HG02571 (cell line): ENCODE measurements around the gene PEDS1.
"Not testable (repeated sequence)": the region's sequence is repeated elsewhere in the genome, so short reads cannot be mapped to it uniquely, and the experiment has no call there.

Experiments used
- ATAC-seq: cut with Tn5 transposase; IDR thresholded peaks from one replicate; pipeline ENCODE4 v1.9.1; 2021; ENCODE audit warnings: mild to moderate bottlenecking, moderate library complexity; ENCODE audit not compliant: unreplicated experiment

Gene PEDS1

DNA sequence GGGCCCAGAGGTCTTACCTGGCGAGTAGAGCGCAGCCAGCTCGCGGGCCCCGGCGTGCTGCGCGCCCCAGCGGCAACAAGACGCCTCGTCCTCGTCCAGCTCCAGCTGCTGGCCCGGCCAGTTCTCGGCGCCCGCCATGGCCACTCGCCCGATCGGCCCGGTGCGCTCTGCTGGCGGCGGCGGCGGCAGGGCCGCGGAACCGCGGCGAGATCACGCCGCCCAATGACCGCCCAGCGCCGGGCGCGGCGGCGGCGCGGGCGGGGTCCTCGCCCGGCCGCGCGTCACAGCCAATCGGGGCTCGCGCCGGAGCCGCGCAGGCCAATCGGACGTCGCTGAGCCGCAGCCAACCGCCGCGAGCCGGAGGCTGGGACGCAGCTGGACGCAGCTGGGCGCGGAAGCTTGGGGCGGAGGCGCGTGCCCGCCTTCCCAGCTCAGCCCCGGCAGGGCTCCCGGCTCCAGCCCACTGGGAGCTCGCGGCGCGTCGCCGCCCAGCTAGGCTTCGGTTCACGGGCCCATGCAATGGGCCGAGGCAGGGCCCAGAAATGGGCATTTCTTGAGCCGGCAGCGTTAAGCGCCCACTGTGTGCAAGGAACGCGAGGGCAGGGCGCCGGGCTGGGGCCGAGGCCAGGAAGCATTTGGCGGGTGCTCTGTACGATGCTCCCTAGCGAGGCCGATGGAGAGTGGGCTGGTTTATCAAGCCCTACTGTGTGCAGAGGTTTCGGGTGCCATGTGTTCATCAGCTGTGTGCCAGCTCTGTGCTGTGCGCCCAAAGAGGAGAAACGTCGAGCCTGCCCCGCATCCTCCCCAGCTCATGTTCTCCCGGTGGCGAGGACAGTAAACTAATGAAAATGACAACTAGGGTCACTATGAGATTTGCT lies at the start of gene PEDS1:
Gene PEDS1 (minus strand): TSS at position 224 of the 878 bp plus-strand sequence. CDS start 86 bp downstream, at position 138.
- peak; percentile 88 for ATAC-seq

DNA sequence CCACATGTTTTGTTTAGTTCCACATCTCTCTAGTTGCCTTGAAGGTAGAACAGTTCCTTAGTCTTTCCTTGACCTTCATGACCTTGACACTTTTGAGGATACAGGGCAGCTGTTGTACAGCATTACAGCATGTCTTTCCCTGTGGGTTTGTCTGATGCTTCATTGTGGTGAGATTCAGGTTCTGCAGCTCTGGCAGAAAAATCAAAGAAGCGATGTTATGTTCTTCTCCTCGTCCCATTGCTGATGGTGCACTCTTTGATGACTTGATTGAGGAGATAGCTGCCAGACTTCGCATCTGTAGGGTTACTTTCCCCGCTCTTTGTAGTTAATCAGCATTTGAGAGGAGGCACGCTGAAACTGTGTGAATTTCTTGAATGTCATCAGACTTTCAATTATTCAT lies 49.2 kb upstream of the PEDS1 start:
- no peak for ATAC-seq

DNA sequence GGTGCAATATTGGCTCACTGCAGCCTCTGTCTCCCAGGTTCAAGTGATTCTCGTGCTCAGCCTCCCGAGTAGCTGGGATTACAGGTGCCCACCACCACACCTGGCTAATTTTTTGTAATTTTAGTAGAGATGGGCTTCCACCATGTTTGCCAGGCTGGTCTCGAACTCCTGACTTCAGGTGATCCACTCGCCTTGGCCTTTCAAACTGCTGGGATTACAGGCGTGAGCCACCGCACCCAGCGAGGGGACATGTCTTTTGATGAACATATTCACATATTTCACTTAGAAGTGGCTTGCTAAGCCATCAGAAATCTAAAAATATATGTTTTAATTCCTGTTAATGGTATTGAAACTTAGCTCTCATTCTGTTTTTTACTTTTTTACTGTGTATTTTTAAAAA lies 48.2 kb upstream of the PEDS1 start:
- ATAC-seq = not testable (repeated sequence)

DNA sequence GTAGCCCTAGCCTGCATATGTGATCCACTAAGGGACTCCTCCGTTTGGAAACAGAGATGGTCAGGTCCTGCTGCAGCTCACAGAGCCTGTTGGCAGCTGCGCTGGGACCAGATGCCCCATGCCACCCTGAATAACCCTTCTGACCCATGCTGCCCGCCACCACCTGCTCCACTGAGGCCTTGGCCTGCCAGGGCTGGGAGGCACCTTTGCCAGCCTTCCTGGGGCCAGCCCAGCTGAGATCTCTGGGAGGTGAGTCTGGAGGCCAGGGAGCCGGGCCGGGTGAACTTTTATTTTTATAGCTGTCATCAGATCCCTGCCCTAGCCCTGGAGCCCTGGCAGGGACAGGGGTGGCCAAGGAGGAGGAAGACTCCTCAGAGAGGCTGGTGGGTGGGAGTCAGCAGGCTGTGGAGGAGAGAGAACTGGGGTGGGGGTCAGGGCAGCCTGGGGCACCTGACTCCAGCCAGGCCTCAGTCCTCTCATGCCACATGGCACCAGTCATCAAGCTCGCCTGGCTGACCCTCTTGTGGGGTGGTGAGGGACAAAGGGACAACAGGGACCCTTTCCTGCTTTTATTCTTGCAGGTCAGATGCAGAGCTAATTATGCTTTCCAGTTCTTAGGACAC lies 47.1 kb upstream of the PEDS1 start:
- ATAC-seq = no peak

DNA sequence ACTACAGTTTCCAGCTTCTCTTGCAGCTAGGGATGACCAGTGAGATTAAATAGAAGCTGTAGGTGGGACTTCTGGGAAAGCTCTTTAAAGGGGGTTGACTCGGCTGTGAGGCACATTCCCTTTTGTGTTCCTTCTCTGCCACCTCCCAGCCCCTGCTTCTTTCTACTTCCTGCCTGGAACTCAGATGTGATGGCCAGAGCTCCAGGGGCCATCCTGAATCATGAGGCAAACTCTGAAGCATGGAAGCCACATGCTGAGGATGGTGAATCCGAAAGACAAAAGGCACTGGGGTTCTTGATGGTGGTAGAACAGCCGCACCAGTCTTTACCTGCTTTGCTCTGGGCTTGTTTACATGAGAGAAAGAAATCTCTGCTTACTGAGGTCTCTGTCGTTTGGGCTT lies 46.2 kb upstream of the PEDS1 start:
- no peak for ATAC-seq

DNA sequence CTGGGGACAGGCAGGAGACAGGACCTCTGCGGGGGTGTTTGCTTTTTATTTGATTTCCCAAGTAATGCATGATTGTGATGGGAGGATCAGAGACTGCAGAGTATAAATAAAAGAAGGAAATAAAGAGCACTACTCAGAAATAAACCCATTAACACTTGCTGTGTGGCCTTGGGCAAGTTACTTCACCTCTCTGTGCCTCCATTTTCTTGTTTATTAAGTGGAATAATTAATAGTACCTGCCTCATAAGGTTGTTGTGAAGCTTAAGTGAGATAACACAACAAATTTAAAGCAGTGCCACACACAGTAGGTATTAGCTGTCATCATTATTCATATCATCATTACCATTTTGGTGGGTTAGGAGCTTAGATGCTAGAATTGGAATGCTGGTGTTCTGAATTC lies 45.2 kb upstream of the PEDS1 start:
- ATAC-seq = no peak

DNA sequence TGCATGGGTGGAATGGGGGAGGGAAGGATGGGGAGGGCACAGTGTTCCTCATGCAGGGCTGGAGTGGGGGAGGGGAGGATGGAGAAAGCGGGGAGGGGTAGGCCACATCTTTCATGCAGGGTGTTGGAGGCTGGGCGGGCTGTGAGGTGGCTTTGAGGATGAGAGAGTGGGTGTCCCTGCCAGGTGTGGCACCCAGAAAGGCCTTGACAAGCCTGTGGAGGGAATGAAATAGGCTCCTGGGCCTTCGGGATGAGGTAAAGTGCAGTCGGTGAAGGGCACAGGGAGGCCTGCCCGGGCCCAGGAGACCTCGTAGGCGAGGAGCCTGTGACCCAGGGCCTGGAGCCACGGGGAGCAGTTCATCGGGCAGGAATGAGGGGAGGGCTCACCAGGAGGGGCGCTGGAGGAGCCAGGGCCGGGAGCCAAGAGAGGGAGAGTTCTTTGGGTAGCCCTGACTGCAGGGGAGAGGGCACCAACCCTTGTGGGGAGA lies 44.7 kb upstream of the PEDS1 start:
- no peak for ATAC-seq

DNA sequence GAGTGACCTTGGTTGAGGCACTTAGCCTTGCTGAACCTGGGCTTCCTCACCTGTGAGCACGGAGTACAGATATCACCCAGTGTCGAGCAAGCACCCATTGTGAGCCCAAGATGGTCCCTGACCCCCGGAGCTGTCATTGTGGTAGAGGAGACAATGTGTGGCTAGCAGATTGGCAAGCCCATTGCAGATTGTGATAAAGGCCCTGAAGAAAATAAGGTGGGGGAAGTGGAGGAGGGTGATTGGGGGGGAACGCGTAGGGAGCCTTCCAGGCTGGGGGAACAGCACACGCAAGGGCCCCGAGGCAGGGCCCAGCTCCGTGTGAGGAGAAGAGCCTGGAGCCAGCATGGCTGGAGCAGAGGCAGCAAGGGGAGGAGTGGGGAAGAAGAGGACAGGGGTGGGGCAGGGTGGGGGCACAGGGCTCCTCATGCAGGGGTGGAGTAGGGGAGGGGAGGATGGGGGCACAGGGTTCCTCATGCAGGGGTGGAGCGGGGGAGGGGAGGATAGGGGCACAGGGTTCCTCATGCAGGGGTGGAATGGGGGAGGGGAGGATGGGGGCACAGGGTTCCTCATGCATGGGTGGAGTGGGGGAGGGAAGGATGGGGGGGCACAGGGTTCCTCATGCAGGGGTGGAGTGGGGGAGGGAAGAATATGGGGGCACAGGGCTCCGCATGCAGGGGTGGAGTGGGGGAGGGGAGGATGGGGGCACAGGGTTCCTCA lies 44.1 kb upstream of the PEDS1 start:
- ATAC-seq = no peak

DNA sequence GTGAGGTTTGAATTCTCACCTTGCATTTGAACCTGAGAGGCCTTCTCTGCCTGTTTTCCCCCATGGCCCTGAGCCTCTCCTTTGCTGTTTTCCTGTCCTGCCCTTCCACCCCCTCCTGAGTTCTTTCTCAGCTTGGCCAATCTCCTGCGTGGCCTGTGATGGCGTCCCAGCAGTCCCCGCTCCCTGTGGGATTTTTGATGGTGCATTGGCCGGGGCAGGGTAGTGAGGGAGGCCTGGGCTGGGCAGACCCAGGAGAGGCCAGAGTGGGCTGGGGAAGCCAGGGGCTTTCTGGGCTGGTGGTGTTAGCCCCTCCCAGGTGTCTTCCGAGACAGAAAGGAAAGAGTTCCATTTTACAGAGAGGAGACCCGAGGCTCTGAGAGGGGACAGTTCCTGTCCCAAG lies 43.4 kb upstream of the PEDS1 start:
- no peak for ATAC-seq

DNA sequence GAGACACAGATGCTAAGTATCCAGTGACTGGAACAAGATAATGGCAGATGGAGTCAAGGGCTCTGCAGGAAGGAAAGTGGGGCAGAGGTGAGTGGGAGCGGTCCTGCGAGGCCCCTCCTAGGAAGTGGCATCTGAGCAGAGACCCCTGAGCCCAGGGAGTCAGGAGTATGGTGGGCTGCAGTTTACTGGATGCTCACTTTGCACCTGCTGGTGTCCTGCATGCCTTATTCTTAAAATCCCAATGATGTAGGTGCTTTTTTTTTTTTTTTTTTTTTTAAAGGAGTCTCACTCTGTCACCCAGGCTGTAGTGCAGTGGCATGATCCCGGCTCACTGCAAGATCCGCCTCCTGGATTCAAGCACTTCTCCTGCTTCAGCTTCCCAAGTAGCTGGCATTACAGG lies 42.7 kb upstream of the PEDS1 start:
- no peak for ATAC-seq

DNA sequence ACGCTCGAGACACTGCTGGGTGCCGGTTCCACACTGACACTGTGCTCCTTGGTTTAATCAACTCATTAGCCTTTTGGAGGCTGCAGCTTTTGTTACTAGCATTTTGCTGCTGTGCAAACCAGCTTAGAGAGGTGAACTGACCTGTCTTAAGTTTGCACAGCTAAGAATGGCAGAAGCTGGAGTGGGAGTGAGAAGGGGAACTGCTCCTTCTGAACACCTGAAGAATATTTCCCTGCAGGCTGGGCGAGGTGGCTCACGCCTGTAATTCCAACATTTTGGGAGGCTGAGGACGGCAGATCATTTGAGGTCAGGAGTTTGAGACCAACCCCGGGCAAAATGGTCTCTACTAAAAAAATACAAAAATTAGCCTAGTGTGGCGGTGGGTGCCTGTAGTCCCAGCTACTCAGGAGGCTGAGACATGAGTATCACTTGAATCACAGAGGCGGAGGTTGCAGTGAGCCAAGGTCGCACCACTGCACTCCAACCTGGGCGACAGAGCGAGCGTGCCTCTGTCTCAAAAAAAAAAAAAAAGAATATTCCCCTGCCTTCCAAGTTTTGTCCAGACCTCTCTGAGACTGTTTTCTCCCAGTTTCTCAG lies 42.1 kb upstream of the PEDS1 start:
- ATAC-seq = no peak

DNA sequence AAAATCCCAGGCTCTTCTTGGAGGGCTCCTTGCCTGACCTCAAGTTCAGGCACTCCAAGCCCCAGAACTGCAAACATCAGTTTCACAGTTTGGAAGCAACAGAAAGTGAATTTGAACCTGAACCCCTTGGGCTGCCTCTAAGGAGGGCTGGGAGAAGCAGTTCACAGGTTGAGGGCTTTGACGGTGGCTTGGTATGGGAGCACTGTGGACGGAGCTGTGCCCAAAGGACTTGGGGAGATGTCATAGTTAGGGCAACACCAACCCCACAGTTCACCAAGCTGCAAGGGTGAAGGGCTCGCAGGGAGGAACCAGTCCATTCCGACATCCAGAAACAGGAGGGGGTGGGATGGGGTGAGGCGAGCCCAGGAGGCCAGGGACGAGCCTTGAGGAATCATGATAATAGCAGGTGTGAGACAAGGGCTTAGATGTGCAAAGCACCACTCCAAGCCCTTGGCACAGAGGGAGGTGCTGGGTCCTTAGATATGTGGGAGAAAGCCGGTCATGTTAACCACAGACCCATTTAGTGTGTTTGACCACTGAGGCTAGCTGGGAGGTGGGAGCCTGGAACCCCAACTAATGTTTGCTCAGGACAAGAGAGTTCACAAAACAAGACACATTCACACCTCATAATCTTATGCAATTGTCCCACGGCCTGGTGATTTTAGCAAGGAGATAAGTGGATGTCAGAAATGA lies 41.5 kb upstream of the PEDS1 start:
- no peak for ATAC-seq

DNA sequence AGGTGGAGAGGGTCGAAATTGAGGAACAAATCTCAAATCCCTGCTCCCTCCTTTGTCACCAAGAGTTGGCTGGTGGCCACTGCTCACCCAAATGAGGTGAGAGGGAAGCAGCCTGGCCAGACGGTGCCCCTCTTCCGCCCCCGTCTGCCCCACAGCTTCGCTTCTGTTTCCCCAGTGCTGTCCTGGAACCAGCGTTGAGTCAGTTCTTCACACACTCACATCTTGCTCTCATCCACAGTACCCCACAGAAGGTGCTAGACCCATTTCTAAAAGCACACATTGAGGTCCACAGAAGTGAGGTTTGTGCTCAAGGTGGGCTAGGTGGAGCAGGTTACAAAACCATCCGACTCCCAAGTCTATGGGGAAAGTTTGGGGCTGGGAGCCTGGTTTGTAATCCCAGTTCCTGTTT lies 40.9 kb upstream of the PEDS1 start:
- ATAC-seq = no peak

DNA sequence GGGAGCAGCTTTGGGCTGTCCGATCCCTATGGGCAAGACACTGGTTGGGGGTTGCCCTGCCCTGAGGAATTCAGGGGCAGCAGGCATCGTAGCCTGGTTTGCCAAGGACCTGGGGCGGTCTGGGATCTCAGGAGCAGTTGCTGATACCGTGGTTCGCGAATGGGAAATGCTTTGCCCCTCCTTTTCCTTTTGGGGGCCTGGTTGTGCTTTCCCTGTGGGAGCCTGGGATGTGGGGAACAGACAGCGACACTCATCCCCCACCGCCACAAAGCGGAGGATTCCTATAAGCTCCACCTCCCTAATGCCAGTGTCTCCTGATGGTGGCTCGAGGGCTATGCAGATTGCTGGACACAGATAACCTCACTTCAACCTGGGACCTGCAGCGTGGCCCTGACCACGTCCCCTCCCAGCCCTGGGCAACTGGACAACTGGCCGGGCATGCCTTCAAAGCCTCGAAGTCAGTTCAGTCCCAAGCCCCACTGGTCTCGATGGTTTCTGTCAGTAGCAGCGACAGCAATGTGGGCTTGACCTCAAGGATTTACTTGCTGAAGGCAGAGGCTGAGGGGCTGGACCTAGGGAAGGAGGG lies 40.4 kb upstream of the PEDS1 start:
- ATAC-seq = no peak

DNA sequence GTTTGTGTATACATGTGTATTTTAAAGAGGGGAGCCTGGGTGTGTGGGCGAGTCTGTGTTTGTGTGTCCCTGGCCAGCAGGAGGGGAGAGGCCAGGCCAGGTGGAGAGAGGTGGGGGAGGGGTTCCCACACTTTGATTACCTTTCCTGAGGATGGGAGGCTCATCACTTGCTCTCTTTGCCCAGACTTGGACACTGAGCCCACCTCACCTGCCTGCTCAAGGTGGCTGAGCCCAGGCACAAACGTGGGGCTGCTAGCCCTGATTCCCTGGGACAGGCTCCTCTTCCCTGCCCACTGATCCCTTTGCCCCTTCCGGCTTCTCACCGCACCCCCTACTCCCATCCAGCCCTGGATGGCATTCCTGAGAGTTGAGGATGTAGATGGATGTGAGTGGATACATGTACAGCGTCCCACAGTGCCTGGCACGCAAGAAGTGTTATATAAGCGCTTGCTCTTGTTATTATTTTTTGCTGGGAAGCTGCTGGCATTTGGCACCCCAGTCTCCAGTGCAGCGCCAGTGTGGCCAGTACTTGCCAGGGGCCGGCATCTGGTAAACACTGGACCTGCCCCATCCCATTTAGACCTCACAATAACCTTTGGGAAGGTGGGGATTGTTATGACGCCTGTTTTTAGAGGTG lies 39.8 kb upstream of the PEDS1 start:
- ATAC-seq = no peak

DNA sequence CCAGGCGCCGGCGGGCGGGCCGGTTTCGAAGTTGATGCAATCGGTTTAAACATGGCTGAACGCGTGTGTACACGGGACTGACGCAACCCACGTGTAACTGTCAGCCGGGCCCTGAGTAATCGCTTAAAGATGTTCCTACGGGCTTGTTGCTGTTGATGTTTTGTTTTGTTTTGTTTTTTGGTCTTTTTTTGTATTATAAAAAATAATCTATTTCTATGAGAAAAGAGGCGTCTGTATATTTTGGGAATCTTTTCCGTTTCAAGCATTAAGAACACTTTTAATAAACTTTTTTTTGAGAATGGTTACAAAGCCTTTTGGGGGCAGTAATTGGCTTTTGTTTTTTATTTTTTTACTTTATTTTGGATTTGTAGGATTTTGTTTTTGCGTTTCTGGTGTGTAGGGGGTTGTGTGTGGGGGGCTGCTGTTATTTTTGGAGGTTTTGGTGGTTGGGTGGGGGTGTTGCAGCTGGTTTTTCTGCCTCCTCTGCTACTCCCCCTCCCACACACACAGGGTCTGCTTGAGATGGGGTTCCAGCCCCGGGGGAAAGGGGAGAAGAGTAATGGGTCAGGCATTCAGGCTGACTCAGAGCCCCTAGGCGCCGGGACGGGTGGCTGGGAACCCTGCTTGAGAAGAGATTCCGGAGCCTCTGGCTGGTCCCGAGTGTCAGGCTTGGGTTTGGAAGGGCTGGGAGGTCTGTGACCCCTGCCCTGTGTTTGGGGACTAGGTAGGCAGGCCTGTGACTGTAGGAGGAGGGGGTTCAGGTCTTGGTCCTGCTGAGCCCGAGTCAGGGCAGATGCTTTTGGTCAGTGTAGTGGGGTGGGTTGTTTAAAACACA lies 39.1 kb upstream of the PEDS1 start:
- ATAC-seq = no peak

DNA sequence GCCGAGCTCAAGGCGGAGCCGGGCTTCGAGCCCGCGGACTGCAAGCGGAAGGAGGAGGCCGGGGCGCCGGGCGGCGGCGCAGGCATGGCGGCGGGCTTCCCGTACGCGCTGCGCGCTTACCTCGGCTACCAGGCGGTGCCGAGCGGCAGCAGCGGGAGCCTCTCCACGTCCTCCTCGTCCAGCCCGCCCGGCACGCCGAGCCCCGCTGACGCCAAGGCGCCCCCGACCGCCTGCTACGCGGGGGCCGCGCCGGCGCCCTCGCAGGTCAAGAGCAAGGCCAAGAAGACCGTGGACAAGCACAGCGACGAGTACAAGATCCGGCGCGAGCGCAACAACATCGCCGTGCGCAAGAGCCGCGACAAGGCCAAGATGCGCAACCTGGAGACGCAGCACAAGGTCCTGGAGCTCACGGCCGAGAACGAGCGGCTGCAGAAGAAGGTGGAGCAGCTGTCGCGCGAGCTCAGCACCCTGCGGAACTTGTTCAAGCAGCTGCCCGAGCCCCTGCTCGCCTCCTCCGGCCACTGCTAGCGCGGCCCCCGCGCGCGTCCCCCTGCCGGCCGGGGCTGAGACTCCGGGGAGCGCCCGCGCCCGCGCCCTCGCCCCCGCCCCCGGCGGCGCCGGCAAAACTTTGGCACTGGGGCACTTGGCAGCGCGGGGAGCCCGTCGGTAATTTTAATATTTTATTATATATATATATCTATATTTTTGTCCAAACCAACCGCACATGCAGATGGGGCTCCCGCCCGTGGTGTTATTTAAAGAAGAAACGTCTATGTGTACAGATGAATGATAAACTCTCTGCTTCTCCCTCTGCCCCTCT lies 38.2 kb upstream of the PEDS1 start:
- ATAC-seq = no peak

DNA sequence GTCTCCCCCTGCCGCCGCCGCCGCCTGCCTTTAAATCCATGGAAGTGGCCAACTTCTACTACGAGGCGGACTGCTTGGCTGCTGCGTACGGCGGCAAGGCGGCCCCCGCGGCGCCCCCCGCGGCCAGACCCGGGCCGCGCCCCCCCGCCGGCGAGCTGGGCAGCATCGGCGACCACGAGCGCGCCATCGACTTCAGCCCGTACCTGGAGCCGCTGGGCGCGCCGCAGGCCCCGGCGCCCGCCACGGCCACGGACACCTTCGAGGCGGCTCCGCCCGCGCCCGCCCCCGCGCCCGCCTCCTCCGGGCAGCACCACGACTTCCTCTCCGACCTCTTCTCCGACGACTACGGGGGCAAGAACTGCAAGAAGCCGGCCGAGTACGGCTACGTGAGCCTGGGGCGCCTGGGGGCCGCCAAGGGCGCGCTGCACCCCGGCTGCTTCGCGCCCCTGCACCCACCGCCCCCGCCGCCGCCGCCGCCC lies 37.6 kb upstream of the PEDS1 start:
- ATAC-seq = no peak
